ENCODE measurements around the gene DCBLD1.

DCBLD1 gene

DNA sequence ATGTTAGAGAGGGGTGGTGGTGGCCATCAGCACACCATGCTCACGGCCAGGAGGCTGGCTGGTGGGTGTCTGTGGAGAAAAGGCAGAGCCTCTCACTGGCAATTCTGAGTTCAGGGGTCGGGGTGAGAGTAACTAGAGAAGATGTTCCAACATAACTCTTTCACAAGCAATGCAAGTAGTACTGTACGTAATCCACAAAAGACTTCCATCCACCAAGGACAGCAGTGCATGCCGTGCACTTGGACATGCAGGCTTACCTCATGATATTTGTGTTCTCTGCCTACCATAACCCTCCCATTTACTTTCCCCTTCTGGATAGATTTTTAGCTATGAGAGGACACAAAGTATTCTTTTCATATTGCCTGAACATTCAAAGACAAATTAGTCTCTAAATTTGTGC lies 51.3 kb downstream of the DCBLD1 start:
- Histone ChIP-seq H3K9ac (ENCODE audit: low read length) (no peak overlapping the region), H3F3A (ENCODE audit: insufficient read depth) (no peaks in the 10 kb centered on the region), H3K27ac (ENCODE audit: low read depth, low read length) (no peak overlapping the region), H3K4me2 (ENCODE audit: low read depth, low read length, poor library complexity, severe bottlenecking) (no peak overlapping the region), H4K20me1 (ENCODE audit: low read depth, low read length) (no peaks in the 10 kb centered on the region), H3K4me3 (ENCODE audit: insufficient read depth, low read length, poor library complexity, severe bottlenecking) (no peak overlapping the region), H3K27me3 (ENCODE audit: low read length) (no peaks in the 10 kb centered on the region), H2AFZ (ENCODE audit: low read depth, low read length, severe bottlenecking) (no peak overlapping the region), H3K9me3 (ENCODE audit: insufficient read depth, low read length) (no peaks in the 10 kb centered on the region), H3K9me2 (replicated peaks; ENCODE audit: insufficient read depth, low read length) (no peaks in the 10 kb centered on the region), H3K79me2 (ENCODE audit: insufficient read depth, low read length) (no peaks in the 10 kb centered on the region), H3K36me3 (ENCODE audit: low read length) (no peaks in the 10 kb centered on the region)
- TF ChIP-seq, protein P1, sequence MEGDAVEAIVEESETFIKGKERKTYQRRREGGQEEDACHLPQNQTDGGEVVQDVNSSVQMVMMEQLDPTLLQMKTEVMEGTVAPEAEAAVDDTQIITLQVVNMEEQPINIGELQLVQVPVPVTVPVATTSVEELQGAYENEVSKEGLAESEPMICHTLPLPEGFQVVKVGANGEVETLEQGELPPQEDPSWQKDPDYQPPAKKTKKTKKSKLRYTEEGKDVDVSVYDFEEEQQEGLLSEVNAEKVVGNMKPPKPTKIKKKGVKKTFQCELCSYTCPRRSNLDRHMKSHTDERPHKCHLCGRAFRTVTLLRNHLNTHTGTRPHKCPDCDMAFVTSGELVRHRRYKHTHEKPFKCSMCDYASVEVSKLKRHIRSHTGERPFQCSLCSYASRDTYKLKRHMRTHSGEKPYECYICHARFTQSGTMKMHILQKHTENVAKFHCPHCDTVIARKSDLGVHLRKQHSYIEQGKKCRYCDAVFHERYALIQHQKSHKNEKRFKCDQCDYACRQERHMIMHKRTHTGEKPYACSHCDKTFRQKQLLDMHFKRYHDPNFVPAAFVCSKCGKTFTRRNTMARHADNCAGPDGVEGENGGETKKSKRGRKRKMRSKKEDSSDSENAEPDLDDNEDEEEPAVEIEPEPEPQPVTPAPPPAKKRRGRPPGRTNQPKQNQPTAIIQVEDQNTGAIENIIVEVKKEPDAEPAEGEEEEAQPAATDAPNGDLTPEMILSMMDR (IDR thresholded peaks at IDR 0.05; ENCODE audit: insufficient read depth, low read length, poor library complexity, severe bottlenecking): no peak
- TF ChIP-seq EZH2phosphoT487 (conservative IDR thresholded peaks at IDR 0.05; ENCODE audit: low read length): no peak

DNA sequence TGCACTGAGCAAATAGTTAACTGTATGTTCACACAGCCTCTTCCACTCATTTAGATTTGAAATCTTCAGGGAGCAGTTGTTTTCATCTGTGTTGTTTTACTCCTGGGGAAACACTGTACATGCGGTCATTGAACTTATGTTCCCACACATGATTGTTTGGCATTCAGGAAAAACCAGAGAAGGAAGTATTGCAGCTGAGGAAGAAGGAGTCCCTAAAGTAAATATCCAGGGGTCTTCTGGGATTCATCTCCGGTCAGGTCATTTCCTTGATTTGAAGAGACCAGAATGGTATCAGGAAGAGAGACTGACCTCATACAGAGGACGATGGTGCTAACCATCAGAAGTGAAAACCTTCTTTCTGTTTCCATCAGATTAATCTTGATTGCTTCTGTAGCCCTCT lies 52.5 kb downstream of the DCBLD1 start:
- H3K27me3 ChIP-seq (ENCODE audit: low read length): no peaks in the 10 kb centered on the region
- no peak overlapping the region for H3K4me2 ChIP-seq (ENCODE audit: low read depth, low read length, poor library complexity, severe bottlenecking)
- H3F3A ChIP-seq (ENCODE audit: insufficient read depth): no peaks in the 10 kb centered on the region
- H3K79me2 ChIP-seq (ENCODE audit: insufficient read depth, low read length): no peaks in the 10 kb centered on the region
- no peaks in the 10 kb centered on the region for H4K20me1 ChIP-seq (ENCODE audit: low read depth, low read length)
- no peak overlapping the region for H2AFZ ChIP-seq (ENCODE audit: low read depth, low read length, severe bottlenecking)
- H3K9me2 ChIP-seq (replicated peaks; ENCODE audit: insufficient read depth, low read length): no peaks in the 10 kb centered on the region
- TF ChIP-seq, protein P1 (IDR thresholded peaks at IDR 0.05; ENCODE audit: insufficient read depth, low read length, poor library complexity, severe bottlenecking): no peak
- no peak for TF ChIP-seq EZH2phosphoT487 (conservative IDR thresholded peaks at IDR 0.05; ENCODE audit: low read length)
- H3K9me3 ChIP-seq (ENCODE audit: insufficient read depth, low read length): no peaks in the 10 kb centered on the region
- H3K4me3 ChIP-seq (ENCODE audit: insufficient read depth, low read length, poor library complexity, severe bottlenecking): no peak overlapping the region
- no peaks in the 10 kb centered on the region for H3K36me3 ChIP-seq (ENCODE audit: low read length)
- H3K27ac ChIP-seq (ENCODE audit: low read depth, low read length): no peak overlapping the region
- H3K9ac ChIP-seq (ENCODE audit: low read length): no peak overlapping the region

GRCh38 chr6:117536317-117536716 lies 53.8 kb downstream of the DCBLD1 start:
- H3K9ac ChIP-seq (ENCODE audit: low read length): no peak overlapping the region
- H3K36me3 ChIP-seq (ENCODE audit: low read length): no peaks in the 10 kb centered on the region
- H3K4me2 ChIP-seq (ENCODE audit: low read depth, low read length, poor library complexity, severe bottlenecking): no peak overlapping the region
- H3K27ac ChIP-seq (ENCODE audit: low read depth, low read length): no peak overlapping the region
- H3K9me3 ChIP-seq (ENCODE audit: insufficient read depth, low read length): no peaks in the 10 kb centered on the region
- H4K20me1 ChIP-seq (ENCODE audit: low read depth, low read length): no peaks in the 10 kb centered on the region
- H3K27me3 ChIP-seq (ENCODE audit: low read length): no peaks in the 10 kb centered on the region
- no peaks in the 10 kb centered on the region for H3F3A ChIP-seq (ENCODE audit: insufficient read depth)
- no peaks in the 10 kb centered on the region for H3K79me2 ChIP-seq (ENCODE audit: insufficient read depth, low read length)
- no peaks in the 10 kb centered on the region for H3K9me2 ChIP-seq (replicated peaks; ENCODE audit: insufficient read depth, low read length)
- no peak overlapping the region for H2AFZ ChIP-seq (ENCODE audit: low read depth, low read length, severe bottlenecking)
- no peak for TF ChIP-seq EZH2phosphoT487 (conservative IDR thresholded peaks at IDR 0.05; ENCODE audit: low read length)
- TF ChIP-seq, protein P1 (IDR thresholded peaks at IDR 0.05; ENCODE audit: insufficient read depth, low read length, poor library complexity, severe bottlenecking): no peak
- no peak overlapping the region for H3K4me3 ChIP-seq (ENCODE audit: insufficient read depth, low read length, poor library complexity, severe bottlenecking)
